SK-MEL-5 (cell line): ENCODE measurements around the gene DNASE1L2. TPM values are rescaled to one million over a fixed set of nuclear protein-coding genes. Genes with fewer than 3 reads are reported as not detected.

Source experiments
- DNase-seq: peaks from one replicate; pipeline ENCODE4 v3.0.0-alpha.2; 2016; ENCODE audit warnings: low read depth, low spot score
- in situ Hi-C: cut with HindIII; loops from 2 replicates; pipeline ENCODE4 v1.10.0; 2016; ENCODE audit warnings: low sequenced_read_pairs, high pct_unique_total_duplicates, low pct_unique_long_range_greater_than_20kb
- total RNA-seq: library from RNA; depleted of rRNA; stranded (reverse); fragments of >200 nt; shearing (Covaris generic); gene quantifications from 2 replicates; pipeline ENCODE4 v1.2.3, GENCODE V29; 2014

Gene DNASE1L2
- total RNA-seq, 1 experiment from 2014 or later: 1.0 TPM

DNA sequence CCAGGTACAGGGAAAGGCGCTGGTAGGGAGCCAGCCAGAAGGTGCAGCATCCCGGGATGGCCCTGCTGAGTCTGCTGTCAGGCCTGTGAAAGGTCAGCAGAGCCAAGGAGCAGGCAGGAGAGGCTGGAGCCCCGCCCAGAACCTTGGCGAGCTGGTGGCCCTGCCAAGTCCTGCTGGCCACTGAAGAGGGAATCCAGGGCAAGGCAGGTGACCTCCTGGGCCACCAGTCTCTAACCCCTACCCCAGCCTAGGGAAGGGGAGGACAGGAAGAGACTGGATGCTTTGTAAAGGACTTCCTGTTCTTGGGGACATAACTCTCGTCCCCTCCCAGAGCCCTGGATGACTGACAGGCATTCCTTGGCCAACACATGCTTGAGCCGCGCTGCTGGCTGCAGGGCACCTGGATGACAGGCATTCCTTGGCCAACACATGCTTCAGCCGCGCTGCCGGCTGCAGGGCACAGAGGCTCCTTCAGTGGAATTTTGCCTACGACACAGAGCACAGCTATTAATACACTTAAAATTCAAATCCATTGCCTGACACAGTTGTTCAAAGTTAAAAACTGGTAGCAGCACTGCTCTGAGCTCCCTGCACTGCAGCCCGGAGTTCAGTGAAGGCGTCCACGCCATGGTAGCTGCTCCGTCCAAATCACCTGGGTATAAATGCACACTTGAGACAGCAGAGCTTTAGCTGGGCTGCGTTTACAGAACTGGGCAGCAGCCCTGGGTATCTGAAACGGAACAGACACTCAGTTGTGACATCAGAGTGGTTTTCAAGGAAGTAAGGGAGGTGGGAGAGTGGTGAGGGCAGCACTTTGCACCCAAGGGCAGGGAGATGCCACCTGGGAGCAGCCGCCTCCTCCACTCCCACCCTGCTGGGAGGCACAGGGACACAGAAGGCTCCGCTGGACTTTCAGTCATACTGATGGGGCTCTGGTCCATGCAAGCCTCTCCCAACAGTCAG lies 23.6 kb upstream of the DNASE1L2 start:
- DNase-seq: no peak
- in situ Hi-C loops: no loop called here

- no peak for DNase-seq
- in situ Hi-C loops: no loop called here
Measured at GRCh38 chr16:2213817-2214718, 22.2 kb upstream of the DNASE1L2 start.

DNA sequence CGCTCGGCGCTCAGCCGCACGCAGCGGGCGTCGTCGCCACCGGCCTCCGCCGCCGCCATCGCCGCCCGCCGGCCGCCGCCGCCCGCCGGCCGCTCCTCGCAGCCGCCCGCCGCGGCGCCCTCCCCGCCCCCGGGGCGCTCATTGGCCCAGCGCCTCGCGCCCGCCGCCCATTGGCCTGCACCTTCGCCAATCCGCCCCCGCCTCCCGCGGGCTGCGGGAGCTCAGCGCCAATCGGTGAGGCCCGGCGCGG lies 21.6 kb upstream of the DNASE1L2 start, which contains the start of gene PGP:
Gene PGP, minus strand, starts transcription at position 122 of the 250 bp plus-strand sequence. Its CDS starts 63 bp downstream, at position 59.
- DNase-seq: no peak
- in situ Hi-C loops: no loop called here

DNA sequence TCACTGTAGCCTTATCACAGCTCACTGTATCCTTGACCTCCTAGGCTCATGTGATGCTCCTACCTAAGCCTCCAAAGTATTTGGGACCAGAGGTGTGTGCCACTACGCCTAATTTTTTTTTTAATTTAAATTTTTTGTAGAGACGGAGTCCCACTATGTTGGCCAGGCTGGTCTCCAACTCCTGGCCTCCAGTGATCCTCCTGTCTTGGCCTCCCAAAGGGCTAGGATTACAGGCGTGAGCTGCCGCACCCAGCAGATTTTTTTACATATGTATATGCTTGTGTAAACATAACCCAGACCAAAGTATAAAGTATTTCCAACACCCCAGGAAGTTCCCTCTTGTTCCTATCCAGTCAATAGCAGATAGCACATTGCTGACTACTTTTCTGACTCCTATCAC lies 19.9 kb upstream of the DNASE1L2 start:
- no peak for DNase-seq
- in situ Hi-C loops: no loop called here

DNA sequence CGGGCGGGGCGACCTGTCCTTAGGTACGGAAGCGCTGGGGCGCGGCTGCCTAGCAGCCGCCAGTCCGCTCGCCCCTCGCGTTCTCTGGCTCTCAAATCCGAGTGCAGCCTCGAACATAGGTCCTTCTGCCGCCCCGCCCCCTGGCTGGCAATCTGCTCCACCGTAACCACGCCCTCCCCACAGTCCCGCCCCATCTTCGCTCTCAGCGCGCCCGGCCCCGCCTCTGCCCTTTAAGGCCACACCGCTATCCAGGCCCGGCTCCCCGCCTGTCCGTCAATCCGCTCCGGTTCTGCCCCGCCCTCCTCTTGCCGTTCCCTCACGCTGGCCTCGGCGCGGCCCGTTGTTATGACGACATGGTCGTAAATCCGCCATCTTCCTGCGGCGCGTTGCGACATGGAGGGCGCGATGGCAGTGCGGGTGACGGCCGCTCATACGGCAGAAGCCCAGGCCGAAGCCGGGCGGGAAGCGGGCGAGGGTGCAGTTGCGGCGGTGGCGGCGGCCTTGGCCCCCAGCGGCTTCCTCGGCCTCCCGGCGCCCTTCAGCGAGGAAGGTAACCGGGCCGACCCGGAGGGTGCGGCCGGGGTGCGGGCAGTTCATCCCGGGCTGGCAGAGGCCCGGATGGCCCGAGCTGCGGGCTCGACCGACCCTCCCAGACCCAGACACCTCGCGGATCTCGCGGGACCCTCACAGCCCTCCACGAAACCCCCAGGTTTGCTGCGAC lies 12.9 kb upstream of the DNASE1L2 start, which contains the start of gene E4F1:
Gene E4F1, plus strand, starts transcription at position 371 of the 721 bp plus-strand sequence. Its CDS starts 23 bp downstream, at position 394.
- in situ Hi-C loops: no loop called here
- peak; percentile 98 for DNase-seq

DNA sequence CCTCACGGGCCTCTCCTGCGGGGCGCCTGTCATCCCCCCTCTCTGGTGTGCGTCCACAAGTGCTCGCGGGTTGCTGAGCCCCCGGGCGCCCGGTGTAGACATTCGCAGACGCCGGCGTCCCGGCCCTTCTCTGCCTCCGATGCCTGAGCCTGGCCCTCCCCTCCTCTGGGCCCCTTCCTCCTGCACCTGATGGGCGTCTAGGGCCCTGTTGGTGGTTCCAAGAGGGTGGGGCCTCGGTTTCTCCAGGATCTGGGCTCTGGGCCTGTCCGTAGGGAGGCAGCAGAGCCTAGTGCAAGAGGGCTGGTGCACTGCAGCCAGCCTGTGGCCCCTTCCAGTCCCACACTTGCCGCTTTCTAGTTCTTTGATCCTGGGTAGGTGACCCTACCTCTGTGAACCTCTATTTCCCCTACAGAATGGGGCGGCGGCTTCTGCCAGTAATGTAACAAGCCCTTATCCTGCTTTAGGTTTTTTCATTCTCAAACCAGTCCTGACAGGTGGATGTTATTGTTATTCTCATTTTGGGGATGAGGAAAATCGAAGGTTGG lies 12.2 kb upstream of the DNASE1L2 start:
- in situ Hi-C loops: no loop called here
- DNase-seq: peak; percentile 49

DNA sequence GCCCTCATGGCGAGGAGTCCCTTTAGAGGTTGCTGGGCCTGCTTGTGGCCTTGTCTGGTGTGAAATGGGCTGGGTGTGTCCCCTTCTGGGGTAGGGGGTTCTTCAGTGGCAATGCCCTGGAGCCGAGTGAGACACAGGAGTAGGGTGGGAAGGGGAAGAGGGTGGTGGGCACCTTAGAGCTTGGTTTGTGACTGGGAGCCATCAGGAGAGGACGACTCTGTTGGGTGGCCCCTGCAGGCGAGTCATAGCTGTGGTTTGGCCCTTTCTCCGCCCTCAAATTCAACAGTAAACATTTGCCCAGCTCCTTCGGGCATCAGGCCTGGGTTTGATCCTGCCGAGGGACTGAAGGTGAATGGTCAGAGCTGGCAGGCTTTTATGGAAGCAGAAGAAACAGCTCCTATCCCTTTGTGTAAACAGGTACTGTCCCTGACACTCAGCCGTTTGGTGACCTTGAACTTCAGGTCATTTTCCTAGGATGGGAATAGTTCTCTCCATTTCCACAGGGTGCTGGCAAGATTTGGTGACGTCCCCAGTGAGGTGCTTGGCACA lies 9.9 kb upstream of the DNASE1L2 start:
- in situ Hi-C loops: no loop called here
- no peak for DNase-seq

DNA sequence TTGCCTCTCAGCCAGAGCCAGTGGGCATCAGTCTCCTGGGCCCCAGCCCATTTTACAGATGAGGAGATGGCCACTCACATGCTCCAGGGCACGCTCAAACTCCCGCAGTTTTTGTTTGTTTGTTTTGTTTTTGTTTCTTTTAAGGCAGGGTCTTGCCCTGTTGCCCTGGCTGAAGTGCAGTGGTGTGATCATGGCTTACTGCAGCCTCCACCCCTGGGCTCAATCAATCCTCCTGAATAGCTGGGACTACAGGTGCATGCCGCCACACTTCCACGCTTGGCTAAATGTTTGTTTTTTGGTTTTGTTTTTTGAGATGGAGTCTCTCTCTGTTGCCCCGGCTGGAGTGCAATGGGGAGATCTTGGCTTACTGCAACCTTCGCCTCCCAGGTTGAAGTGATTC lies 9.3 kb upstream of the DNASE1L2 start:
- in situ Hi-C loops: no loop called here
- DNase-seq: no peak

DNA sequence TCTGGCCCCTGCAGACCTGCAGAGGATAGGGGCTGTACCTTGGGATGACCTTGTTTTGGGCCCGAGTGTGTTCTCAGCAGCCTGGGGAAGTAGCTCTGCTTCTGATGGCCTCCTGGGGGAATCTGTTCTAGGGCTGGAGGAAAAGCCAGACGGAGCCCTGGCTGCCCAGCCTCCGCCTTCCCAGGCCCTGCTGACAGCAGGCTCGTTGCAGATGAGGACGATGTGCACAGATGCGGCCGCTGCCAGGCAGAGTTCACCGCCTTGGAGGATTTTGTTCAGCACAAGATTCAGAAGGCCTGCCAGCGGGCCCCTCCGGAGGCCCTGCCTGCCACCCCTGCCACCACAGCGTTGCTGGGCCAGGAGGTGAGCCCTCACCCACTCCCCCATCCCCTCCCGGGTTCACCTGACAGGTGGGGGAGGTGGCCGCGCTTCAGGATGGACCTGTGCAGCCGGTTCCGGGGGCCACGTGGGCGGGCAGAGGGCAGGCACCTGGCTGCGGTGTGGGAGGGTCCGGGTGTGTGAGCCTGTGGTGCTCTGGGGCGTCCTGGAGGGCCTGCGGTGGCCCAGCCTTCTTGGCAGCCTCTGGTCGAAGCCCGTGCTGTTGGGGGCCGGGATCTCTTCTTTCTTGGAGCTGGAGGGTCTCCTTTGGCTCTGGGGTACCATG lies 8.0 kb upstream of the DNASE1L2 start:
- in situ Hi-C loops: no loop called here
- no peak for DNase-seq

- in situ Hi-C loops: no loop called here
- no peak for DNase-seq
Measured at GRCh38 chr16:2229091-2229490, 7.2 kb upstream of the DNASE1L2 start.

GRCh38 chr16:2229632-2230250 lies 6.5 kb upstream of the DNASE1L2 start:
- DNase-seq: no peak
- in situ Hi-C loops: no loop called here

DNA sequence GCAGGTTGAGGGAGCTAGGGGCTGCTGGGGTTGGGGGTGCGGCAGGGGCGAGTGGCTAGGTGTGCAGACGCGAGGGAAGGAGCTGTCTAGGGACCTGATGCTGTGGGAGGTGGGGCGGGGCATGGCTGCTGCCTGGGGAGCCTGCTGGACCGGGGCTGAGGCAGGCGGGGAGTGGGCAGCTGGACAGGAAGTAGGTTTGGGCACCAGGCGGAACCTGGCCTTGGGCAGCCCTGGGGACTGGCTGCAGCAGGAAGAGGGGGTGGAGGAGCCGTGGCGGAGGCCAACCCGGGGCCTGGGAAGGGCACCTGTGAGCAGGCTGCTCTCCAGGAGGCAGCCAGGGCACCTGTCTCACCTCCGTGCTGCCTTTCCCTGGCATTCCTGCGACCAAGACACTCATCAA lies 5.9 kb upstream of the DNASE1L2 start:
- in situ Hi-C loops: no loop called here
- DNase-seq: no peak

- no peak for DNase-seq
- in situ Hi-C loops: no loop called here
Measured at GRCh38 chr16:2231016-2231931, 5.0 kb upstream of the DNASE1L2 start.

- in situ Hi-C loops: no loop called here
- DNase-seq: no peak
Measured at GRCh38 chr16:2232094-2232990, 3.9 kb upstream of the DNASE1L2 start.
